ENCODE data around the gene DAB1.

The DAB1 gene

DNA sequence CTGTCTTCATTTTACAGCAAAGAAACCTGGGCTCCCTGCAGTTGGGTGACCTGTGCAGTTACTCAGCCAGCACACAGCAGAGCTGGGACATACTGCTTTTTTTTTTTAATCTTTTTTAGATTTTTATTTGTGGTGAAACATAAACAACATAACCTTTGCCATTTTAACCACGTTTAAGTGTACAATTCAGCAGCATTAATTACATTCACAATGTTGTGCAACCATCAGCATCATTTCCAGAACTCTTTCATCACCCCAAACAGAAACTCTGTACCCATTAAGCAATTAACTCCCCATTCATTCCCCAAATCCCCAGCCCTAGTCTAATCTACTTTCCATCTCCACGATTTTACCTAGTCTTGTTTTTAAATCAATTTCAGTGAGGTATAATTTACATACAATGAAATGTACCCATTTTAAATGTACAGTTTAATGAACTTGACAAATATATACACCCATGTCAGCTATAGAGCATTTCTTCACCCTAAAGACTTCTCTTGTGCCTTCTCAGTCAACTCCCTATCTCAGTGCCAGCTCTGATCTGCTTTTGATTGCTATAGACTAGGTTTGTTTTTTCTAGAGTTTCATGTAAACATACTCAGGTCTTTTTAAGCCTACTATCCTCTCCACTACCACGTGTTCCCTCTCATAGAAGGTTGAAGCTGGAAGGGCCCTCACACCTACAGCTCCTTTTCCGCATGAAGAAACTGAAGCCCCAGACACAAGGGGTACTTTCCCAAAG, 420.3 kb downstream of the DAB1 start:
- no peak for DNase-seq

DNA sequence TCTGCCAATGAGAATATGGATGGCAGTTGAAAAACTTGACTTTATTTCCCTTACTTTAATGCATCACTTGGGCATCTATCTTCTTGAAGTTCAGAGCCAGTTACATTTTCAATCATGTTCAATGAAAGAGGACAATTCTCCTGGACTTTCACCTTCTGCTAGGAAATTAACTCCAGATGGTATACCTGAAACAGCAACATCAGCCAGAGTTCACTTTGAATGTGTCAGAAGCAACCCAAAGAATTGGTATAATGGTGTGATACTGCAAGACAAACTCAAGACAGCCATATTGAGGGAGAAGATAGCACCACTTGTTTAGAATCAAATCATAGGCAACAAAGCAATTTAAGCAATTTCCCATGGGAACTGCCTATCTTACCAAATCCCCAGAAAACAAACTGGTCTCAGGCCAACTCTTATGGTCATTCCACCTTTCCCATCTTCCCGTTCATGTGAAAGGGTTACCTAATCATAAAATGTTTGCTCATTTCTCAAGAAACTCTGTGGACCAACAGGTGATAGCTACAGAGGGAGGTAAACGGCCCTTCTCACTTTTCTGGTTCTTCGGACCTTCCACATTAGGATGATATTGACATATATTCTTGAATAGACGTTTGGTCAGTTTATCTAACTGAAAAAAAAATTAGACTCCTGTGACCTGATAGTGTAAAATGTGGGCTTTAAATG, 428.3 kb downstream of the DAB1 start:
- no peak for DNase-seq

GRCh38 chr1:56993475-56993874, 430.4 kb downstream of the DAB1 start:
- no peak for DNase-seq

GRCh38 chr1:56992318-56993125, 431.3 kb downstream of the DAB1 start:
- DNase-seq, result no peak

GRCh38 chr1:56991576-56991975, 432.3 kb downstream of the DAB1 start:
- DNase-seq, result no peak

DNA sequence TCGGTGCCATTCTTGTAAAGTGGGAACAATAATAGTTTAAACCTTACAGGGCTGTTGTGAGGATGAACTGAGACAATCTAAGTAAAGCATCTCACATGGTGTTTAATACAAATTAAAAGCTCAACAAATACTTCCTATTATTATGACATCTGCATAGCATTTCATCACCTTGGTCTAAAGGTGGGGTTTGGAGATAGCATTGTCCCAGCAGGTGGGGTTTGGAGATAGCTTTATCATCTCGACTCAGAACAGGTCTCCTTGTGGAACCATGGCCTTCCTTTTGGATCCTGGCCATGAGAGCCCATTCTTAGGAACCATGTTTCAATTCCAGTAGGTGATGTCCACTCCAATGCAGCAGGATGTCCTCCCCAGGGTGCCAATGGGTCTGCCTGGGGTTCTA, 437.5 kb downstream of the DAB1 start:
- DNase-seq, result no peak

DNA sequence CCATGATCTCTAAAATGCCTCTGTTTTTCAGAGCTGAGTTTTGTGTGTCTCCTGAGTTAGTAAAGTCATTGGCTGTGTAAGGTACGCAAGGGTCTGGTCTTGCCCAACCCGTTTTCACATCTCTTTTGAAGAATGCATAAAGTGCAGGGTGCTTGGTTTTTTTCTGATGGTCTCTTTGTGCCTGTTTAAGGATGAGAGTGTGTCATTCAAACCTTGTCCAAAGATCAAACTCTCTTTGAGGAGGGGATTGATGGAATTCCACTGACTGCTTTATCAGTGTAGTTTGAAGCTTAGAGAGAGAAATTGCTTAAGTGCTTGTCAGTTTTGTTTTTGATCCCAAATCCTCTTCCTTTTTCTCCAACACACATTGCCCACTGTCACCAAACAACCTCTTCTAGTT, 438.0 kb downstream of the DAB1 start:
- DNase-seq, result no peak

GRCh38 chr1:56983484-56983883, 440.4 kb downstream of the DAB1 start:
- no peak for DNase-seq

DNA sequence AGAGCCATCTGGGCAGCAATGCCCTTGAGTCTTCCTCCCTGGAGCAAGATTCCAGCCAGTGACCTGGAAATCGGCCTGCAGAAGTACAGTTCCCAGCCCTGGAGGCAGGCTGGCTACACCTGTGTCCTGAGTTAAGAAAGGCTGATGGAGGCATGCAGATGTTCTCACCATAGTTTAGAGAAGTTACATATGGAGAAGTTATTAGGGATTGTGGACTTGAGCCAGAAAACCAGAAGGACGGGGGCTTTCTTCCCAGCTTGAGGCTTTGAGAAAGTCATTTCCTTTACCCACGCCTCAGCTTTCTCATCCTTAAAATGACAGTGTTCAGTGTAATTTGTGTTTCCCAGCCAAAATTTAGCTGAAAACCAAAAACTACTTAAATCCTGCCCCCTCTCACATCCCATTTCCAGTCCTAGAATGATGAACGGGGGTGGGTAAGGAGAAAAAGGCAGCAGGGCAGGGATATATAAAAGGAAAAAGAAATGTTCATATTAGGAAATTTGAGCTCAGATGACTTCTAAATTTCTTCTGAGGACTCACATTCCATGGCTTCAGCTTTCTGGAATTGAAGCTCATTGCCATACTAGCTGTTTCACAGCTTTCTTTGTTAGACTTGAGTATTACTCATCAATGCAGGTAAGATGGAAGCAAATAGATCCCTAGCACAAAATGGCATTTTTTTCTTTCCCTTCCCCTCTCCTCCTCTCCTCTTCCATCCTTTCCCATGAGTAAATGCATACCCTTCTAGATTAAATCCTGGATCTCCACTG, 443.7 kb downstream of the DAB1 start:
- no peak for DNase-seq

GRCh38 chr1:56978819-56979218, 445.0 kb downstream of the DAB1 start:
- DNase-seq, result no peak

GRCh38 chr1:56977910-56978309, 445.9 kb downstream of the DAB1 start:
- no peak for DNase-seq

DNA sequence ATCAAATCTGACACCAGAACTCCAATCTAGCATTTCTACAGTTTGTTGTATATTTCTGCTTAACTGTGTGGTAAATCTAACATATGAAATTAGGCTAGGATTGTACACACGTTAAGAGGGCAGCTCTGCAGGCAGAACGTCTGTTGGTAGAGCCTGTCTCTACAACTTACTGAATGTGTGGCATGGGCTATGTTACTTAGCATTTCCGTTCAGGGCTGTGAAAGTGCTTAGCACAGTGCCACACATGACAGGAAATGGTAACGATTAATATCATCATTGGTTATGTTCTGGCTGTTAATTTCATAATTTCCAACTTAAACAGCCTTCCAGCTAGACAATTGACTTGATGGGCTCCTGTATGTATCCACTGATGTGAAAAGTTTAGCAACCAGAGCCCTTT, 448.4 kb downstream of the DAB1 start:
- DNase-seq, result no peak

GRCh38 chr1:56973923-56974742, 449.7 kb downstream of the DAB1 start:
- DNase-seq, result no peak

GRCh38 chr1:56972976-56973375, 450.9 kb downstream of the DAB1 start:
- DNase-seq, result no peak

- no peak for DNase-seq
Measured at GRCh38 chr1:56970280-56970679, 453.6 kb downstream of the DAB1 start.

- no peak for DNase-seq
Measured at GRCh38 chr1:56968878-56969495, 454.9 kb downstream of the DAB1 start.

DNA sequence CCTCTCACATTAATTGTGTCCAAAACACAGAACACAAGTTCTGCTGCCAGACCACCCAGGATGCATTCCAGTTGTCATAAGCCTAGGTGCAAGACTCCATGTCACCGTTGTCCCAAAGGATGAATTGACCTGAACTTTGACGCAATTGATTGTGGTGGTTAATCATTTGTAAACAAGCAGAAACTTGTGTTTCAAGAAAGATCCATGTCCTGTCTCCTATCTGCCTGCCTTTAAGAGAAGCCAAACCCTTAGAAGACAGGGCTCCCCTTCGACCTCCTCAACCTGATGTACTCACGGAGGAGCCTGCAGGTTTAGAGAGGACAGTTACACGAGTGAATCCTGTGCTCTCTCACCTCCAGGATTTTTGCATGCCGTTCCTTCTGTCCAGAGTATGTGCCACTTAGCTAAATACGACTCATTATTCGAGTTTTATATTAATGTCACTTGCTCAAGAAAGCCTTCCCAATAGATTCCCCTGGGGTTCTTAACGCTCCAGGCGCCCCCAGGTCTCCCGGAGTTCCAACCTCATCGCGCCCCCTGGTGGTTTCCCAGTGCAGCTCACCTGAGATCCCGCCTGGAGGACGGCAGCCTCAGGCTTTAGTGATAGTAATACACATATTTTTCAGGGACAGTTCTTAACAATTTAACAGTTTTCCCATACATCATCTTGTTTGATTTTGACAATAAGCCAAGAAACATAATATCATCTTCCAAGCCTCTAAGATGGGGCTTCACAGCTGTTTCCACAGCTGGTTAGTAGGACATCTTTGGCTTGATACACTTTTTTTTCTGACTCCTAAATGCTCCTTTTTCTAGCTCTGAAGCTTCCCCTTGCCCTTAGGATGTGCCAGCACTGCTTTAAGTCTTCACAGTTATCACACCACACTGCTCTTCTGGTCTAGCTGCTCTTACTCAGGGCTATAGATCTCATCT, 455.7 kb downstream of the DAB1 start:
- DNase-seq, result no peak

DNA sequence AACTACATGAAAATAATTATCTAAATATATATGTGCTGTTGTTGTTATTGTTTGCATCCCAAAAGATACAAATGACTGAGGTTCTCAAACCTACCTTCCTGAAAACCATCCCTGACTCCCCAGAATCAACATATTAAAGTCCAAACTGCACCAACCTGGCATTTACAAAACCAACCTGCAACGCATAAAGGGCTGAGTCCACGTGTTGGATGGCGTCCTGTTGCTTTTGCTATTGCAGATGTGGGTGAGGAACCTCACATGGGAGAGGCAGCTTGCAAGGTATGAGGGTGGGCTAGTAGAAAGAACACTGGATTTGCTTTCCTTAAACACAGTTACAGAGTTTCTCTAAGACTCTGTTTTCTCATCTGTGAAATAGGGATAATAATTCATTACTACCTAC, 456.5 kb downstream of the DAB1 start:
- no peak for DNase-seq

DNA sequence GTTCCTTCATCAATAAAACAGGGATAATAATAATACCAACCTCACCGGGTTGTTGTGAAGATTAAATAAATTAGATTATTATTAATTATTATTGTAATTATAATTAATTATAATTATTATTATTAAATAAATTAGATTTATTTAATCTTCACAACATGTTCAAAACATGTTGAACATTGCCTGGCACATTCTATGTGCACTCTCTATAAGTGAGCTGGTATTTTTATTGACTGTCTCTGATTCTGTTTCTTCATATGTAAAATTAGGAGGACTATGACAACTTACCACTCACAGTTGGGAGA, 457.2 kb downstream of the DAB1 start:
- DNase-seq, result no peak

GRCh38 chr1:56965916-56966697, 457.8 kb downstream of the DAB1 start, which contains the start of gene C8B:
TSS of gene C8B (minus strand) at chr1:56966015. CDS start at chr1:56965948, 67 bp downstream.
- DNase-seq, result no peak
